GM12874 (cell line): ENCODE measurements around the gene PEX7.
A peak's percentile ranks its signal among the peaks of the same experiment; 100 is the strongest.

ENCODE experiments used
- TF ChIP-seq, protein P1 (sequence below): IDR thresholded peaks from 2 replicates; pipeline ENCODE4 v1.5.1; 2011; ENCODE audit warnings: low read depth, mild to moderate bottlenecking, control low read depth, low read length, moderate library complexity; ENCODE audit not compliant: insufficient read depth

The PEX7 gene

GRCh38 chr6:136822376-136823127 is at the start of gene PEX7:
Gene PEX7, plus strand, starts transcription at chr6:136822592. Its CDS starts 74 bp downstream, at chr6:136822666.
- TF ChIP-seq, protein P1, sequence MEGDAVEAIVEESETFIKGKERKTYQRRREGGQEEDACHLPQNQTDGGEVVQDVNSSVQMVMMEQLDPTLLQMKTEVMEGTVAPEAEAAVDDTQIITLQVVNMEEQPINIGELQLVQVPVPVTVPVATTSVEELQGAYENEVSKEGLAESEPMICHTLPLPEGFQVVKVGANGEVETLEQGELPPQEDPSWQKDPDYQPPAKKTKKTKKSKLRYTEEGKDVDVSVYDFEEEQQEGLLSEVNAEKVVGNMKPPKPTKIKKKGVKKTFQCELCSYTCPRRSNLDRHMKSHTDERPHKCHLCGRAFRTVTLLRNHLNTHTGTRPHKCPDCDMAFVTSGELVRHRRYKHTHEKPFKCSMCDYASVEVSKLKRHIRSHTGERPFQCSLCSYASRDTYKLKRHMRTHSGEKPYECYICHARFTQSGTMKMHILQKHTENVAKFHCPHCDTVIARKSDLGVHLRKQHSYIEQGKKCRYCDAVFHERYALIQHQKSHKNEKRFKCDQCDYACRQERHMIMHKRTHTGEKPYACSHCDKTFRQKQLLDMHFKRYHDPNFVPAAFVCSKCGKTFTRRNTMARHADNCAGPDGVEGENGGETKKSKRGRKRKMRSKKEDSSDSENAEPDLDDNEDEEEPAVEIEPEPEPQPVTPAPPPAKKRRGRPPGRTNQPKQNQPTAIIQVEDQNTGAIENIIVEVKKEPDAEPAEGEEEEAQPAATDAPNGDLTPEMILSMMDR = peak; percentile 81

- TF ChIP-seq, protein P1 = no peak
Observed at GRCh38 chr6:136772685-136773472, 49.5 kb upstream of the PEX7 start.

GRCh38 chr6:136773473-136773796 is 49.0 kb upstream of the PEX7 start:
- TF ChIP-seq, protein P1 = no peak

- TF ChIP-seq, protein P1 = no peak
Observed at GRCh38 chr6:136774228-136775041, 48.0 kb upstream of the PEX7 start.

DNA sequence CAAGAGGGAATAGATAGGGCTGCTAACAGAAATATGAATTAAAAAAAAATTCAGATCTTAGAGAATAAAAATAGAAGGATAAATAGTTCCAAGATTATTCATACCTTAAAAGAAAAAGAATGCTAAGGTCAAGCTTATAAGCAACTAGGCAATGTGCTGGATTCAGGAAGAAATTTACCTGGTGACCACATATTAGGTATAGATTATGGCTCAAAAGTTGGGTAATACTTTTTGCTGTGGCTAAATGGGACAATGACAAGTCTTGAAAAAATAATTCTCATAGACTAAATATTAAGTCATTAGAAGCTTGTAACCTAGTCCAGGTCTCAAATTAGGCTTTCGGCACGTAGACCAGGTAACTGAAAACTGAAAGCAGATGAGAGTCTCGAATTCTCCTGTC is 47.3 kb upstream of the PEX7 start:
- TF ChIP-seq, protein P1 = no peak

DNA sequence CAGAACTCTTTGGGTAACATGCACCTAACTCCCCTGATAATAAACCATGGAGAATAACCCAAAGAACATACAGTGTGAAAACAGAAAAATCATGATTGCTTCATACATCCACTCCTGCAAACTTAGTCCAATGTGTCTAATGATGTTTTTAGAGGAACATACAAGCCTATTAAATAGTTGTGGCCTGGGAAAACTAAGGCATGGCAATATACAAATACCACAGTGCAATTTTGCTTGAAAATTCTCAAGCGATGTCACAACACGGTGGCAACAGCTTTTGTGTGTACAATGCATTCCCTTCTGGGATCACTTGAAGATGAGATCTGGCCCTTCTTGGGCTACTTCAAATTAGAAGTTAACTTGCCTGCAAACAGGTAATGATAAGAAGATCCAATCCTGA is 46.8 kb upstream of the PEX7 start:
- TF ChIP-seq, protein P1 = no peak

DNA sequence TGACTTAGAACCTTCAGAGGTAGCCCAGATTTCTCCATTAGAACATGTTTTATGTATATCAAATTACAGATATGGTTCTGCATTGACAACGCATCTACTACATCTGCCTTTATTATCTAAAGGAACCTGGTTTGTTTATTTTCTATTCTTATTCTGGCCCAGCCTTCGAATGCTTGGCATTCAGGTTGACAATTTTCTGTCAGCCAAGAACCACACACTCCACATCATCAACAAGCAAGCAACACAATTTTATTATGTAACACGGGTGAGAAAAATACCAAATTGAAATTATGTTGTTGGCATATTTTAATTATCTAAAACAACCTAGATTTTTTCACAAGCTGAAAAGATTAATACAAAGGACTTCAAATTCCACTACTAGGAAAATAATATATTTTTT is 44.7 kb upstream of the PEX7 start:
- TF ChIP-seq, protein P1 = no peak
